ENCODE results near the gene GMPPA. TPM values are rescaled to one million over a fixed set of nuclear protein-coding genes. Genes with fewer than 3 reads are reported as not detected.

GMPPA gene
- total and polyA plus RNA-seq, 9 of the 15 experiments (the other 6 are each of a cell fraction or from before 2014, with no cell fraction given): 7.0 to 101 (median 66.7) TPM

DNA sequence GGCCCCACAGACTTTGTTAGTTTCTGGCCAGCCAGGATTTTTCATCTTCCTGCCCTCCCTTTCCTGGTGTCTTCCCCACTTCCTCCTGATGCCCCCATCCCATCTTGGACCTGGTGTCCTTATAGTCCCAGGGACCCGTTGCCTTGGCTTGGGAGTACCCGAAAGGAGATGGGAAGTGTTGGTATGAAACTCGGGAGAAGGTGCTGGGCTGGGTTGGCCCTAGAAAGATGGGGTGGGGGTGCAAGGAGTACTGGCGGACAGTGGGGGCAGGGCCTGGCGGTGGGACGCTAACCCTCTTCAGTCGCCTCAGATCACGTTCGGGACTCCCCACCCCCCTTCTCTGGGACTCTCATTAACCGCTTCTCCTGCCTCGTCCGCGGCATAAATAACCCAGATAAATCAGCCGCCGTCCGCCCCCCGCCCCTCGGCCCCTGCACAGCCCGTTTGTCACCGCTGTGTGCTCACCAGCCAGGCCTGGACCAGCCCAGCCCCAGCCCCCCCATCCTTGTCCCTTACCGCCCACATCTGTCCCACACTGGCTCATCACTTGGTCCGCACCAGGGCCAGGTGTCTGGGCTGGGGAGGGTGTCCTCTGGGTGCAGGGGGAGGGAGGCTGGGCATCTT is 11.9 kb downstream of the GMPPA start (continued):
- TF ChIP-seq, protein P1, sequence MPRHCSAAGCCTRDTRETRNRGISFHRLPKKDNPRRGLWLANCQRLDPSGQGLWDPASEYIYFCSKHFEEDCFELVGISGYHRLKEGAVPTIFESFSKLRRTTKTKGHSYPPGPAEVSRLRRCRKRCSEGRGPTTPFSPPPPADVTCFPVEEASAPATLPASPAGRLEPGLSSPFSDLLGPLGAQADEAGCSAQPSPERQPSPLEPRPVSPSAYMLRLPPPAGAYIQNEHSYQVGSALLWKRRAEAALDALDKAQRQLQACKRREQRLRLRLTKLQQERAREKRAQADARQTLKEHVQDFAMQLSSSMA (CRISPR knock-in tag; IDR thresholded peaks at IDR 0.05): no peak

DNA sequence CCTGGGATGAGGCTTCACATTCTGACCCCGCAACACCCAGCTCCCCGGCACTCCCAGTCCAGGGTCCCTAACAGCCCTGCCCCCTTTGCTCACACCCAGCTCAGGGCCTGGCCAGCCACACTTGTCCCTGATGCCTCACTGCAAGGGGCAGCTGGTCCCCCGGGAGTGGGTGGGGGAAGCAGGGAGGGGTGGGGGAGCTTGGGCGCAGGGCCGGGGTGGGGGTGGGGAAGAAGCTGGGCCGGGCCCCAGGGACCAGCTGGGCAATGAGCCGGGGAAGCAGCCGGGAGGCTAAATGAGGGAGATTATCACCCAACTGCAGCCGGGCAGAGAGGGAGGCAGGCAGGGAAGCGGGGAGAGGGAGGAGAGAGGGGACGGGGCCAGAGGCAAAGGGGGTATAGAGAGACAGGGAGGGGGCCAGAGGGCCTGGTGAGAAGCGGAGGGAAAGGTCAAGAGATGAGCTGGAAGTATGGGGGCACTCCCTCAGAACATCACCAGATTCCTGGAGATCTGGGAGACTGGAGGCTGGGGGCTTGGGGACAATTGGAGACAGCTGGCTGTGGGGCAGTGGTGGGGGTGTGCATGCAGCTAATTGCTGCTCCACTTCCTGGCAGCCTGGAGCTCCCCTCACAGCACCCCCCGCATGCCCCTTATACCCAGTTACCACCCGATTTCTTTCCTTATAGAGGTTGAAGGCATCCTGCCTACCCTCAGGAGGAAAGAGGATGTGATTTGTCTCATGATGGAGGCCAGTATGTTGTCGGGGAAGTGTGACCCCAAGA is 13.0 kb downstream of the GMPPA start:
- FAIRE-seq: no peak
- Histone ChIP-seq H3K36me3 (ENCODE audit: control insufficient read depth, insufficient read depth, low read length) (peaks cover 9% of the 10 kb centered on the region; the same call in 1 of the 3 replicates), H3K4me2 (ENCODE audit: insufficient read depth, low read length) (no peak overlapping the region), H3K4me3 (no peak overlapping the region), H4K20me1 (replicated peaks; ENCODE audit: control insufficient read depth, insufficient read depth, low read length) (no peaks in the 10 kb centered on the region), H3K27me3 (ENCODE audit: control insufficient read depth in 2 of 2, insufficient read depth in 2 of 2, low read length in 2 of 2) (no peaks in the 10 kb centered on the region), H3K9ac (ENCODE audit: insufficient read depth in 1 of 2, low read depth in 2 of 2, low read length in 2 of 2) (no peak overlapping the region), H3K9me1 (ENCODE audit: control insufficient read depth, insufficient read depth, low read length) (no peaks in the 10 kb centered on the region), H3K79me2 (ENCODE audit: control insufficient read depth, insufficient read depth, low read length) (peaks cover 25% of the 10 kb centered on the region), H3K9me3 (replicated peaks; ENCODE audit: control insufficient read depth, insufficient read depth, low read depth, low read length) (no peaks in the 10 kb centered on the region), H3K4me1 (replicated peaks in 1 of 2; ENCODE audit: control insufficient read depth in 2 of 2, insufficient read depth in 2 of 2, low read length in 2 of 2) (peaks cover 76 to 97% of the 10 kb centered on the region in 2 experiments), H3K27ac (ENCODE audit: extremely low read depth, low read depth, low read length) (no peak overlapping the region), H2AFZ (ENCODE audit: low read depth, low read length) (no peak overlapping the region)
- BruUV-seq (replicated peaks): no TSS peak
- intact Hi-C loops (cut with micrococcal nuclease) (no loop called here), in situ Hi-C loops (cut with MboI) (no loop called here)
- peak in 2 of 4 experiments; percentile 48 to 62 for DNase-seq (ENCODE audit: extremely low read depth in 1 of 4, low spot score in 3 of 4)
- POLR2A ChIA-PET: interaction anchor here (0.8 to 1.7 kb wide), 5 partner anchors 8 to 73 kb away, joined by 3 to 13 read pairs (median 5); partner anchors contain the start of gene GMPPA
- no peak for ATAC-seq
- CTCF ChIA-PET (ENCODE audit: low intra/inter-chr PET ratio): no interaction called here
- 53% methylated on average over 5 of the region's 15 CpGs for WGBS (ENCODE audit: insufficient coverage, low coverage, missing lambda C conversion rate)
- TF ChIP-seq TAF15 (IDR thresholded peaks at IDR 0.05; ENCODE audit: low read depth, low read length): no peak
- TF ChIP-seq ZNF511 (CRISPR knock-in tag; IDR thresholded peaks at IDR 0.05): no peak
- TF ChIP-seq HSF4 (CRISPR knock-in tag; IDR thresholded peaks at IDR 0.05; ENCODE audit: borderline replicate concordance): no peak
- TF ChIP-seq, protein P2, sequence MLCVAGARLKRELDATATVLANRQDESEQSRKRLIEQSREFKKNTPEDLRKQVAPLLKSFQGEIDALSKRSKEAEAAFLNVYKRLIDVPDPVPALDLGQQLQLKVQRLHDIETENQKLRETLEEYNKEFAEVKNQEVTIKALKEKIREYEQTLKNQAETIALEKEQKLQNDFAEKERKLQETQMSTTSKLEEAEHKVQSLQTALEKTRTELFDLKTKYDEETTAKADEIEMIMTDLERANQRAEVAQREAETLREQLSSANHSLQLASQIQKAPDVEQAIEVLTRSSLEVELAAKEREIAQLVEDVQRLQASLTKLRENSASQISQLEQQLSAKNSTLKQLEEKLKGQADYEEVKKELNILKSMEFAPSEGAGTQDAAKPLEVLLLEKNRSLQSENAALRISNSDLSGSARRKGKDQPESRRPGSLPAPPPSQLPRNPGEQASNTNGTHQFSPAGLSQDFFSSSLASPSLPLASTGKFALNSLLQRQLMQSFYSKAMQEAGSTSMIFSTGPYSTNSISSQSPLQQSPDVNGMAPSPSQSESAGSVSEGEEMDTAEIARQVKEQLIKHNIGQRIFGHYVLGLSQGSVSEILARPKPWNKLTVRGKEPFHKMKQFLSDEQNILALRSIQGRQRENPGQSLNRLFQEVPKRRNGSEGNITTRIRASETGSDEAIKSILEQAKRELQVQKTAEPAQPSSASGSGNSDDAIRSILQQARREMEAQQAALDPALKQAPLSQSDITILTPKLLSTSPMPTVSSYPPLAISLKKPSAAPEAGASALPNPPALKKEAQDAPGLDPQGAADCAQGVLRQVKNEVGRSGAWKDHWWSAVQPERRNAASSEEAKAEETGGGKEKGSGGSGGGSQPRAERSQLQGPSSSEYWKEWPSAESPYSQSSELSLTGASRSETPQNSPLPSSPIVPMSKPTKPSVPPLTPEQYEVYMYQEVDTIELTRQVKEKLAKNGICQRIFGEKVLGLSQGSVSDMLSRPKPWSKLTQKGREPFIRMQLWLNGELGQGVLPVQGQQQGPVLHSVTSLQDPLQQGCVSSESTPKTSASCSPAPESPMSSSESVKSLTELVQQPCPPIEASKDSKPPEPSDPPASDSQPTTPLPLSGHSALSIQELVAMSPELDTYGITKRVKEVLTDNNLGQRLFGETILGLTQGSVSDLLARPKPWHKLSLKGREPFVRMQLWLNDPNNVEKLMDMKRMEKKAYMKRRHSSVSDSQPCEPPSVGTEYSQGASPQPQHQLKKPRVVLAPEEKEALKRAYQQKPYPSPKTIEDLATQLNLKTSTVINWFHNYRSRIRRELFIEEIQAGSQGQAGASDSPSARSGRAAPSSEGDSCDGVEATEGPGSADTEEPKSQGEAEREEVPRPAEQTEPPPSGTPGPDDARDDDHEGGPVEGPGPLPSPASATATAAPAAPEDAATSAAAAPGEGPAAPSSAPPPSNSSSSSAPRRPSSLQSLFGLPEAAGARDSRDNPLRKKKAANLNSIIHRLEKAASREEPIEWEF (CRISPR knock-in tag; IDR thresholded peaks at IDR 0.05): no peak
- TF ChIP-seq TCF3 (CRISPR knock-in tag; IDR thresholded peaks at IDR 0.05): 0 out of 2 replicates have a peak, but pooled peaks have one; percentile 12
- TF ChIP-seq, protein P3, sequence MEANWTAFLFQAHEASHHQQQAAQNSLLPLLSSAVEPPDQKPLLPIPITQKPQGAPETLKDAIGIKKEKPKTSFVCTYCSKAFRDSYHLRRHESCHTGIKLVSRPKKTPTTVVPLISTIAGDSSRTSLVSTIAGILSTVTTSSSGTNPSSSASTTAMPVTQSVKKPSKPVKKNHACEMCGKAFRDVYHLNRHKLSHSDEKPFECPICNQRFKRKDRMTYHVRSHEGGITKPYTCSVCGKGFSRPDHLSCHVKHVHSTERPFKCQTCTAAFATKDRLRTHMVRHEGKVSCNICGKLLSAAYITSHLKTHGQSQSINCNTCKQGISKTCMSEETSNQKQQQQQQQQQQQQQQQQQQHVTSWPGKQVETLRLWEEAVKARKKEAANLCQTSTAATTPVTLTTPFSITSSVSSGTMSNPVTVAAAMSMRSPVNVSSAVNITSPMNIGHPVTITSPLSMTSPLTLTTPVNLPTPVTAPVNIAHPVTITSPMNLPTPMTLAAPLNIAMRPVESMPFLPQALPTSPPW (CRISPR knock-in tag; IDR thresholded peaks at IDR 0.05): peak; percentile 61
- no peak for TF ChIP-seq NFE2L1 (tag; IDR thresholded peaks at IDR 0.05; ENCODE audit: borderline replicate concordance, low read depth)
- TF ChIP-seq NFIC (IDR thresholded peaks at IDR 0.05): peak; percentile 22
- TF ChIP-seq SLC30A9 (CRISPR knock-in tag; IDR thresholded peaks at IDR 0.05): no peak
- no peak for TF ChIP-seq HNRNPUL1 (IDR thresholded peaks at IDR 0.05; ENCODE audit: low read length)

Measured in K562 (cell line).